ENCODE data around the gene NT5DC3.

The NT5DC3 gene

DNA sequence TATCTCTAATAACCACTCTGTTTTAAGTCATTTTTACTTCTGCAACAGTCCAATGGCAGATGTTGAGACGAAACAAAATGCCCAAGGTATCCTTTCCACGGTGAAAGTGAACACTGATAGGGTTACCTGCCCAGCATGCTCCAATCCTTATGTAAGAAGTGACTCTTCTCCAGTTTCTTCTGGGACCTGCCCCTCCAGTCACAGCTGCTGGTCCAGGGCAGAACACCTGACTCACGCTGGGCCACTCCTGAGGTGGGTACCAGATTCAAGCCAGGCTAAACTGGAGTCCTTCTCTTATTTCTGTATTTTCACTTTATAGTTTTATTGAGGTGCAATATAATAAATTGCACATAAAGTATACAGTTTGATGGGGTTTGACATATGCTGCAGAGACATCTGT lies 16.7 kb downstream of the NT5DC3 start:
- TF ChIP-seq, protein P1, sequence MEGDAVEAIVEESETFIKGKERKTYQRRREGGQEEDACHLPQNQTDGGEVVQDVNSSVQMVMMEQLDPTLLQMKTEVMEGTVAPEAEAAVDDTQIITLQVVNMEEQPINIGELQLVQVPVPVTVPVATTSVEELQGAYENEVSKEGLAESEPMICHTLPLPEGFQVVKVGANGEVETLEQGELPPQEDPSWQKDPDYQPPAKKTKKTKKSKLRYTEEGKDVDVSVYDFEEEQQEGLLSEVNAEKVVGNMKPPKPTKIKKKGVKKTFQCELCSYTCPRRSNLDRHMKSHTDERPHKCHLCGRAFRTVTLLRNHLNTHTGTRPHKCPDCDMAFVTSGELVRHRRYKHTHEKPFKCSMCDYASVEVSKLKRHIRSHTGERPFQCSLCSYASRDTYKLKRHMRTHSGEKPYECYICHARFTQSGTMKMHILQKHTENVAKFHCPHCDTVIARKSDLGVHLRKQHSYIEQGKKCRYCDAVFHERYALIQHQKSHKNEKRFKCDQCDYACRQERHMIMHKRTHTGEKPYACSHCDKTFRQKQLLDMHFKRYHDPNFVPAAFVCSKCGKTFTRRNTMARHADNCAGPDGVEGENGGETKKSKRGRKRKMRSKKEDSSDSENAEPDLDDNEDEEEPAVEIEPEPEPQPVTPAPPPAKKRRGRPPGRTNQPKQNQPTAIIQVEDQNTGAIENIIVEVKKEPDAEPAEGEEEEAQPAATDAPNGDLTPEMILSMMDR (IDR thresholded peaks at IDR 0.05; ENCODE audit: poor library complexity, severe bottlenecking): no peak
- DNase-seq (ENCODE audit: low spot score): no peak
- Histone ChIP-seq H3K36me3 (ENCODE audit: low read depth) (no peaks in the 10 kb centered on the region), H3K9me3 (ENCODE audit: severe bottlenecking) (no peaks in the 10 kb centered on the region), H3K4me1 (ENCODE audit: insufficient read depth, poor library complexity, severe bottlenecking) (peaks cover 10% of the 10 kb centered on the region), H3K27me3 (ENCODE audit: insufficient read depth, poor library complexity, severe bottlenecking) (no peaks in the 10 kb centered on the region), H3K4me3 (ENCODE audit: severe bottlenecking) (no peak overlapping the region), H3K27ac (ENCODE audit: poor library complexity, severe bottlenecking) (no peak overlapping the region)
- no peak for ATAC-seq (ENCODE audit: low read depth)

DNA sequence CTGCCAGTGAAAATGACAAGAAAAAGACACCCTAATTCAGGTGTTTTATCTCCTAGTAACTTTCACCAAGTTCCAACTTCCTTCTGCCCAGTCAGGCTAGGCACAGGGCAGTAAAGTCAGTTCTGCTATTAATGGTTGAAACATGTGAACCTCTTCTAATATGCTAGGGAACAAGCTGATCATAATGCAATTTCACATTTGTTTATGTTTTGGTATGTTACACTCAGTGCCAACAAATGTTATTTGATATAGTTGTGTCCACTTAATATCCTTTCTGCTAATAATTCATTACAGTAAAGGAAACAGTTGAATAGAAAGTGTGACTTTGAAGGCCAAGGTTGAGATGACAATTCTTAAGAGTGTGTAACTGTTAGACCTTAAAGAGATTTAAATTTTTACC lies 17.2 kb downstream of the NT5DC3 start:
- H3K4me3 ChIP-seq (ENCODE audit: severe bottlenecking): no peak overlapping the region
- no peak for ATAC-seq (ENCODE audit: low read depth)
- no peaks in the 10 kb centered on the region for H3K27me3 ChIP-seq (ENCODE audit: insufficient read depth, poor library complexity, severe bottlenecking)
- H3K4me1 ChIP-seq (ENCODE audit: insufficient read depth, poor library complexity, severe bottlenecking): peaks cover 9% of the 10 kb centered on the region
- no peaks in the 10 kb centered on the region for H3K9me3 ChIP-seq (ENCODE audit: severe bottlenecking)
- no peak for DNase-seq (ENCODE audit: low spot score)
- TF ChIP-seq, protein P1 (IDR thresholded peaks at IDR 0.05; ENCODE audit: poor library complexity, severe bottlenecking): no peak
- H3K27ac ChIP-seq (ENCODE audit: poor library complexity, severe bottlenecking): no peak overlapping the region
- no peaks in the 10 kb centered on the region for H3K36me3 ChIP-seq (ENCODE audit: low read depth)

DNA sequence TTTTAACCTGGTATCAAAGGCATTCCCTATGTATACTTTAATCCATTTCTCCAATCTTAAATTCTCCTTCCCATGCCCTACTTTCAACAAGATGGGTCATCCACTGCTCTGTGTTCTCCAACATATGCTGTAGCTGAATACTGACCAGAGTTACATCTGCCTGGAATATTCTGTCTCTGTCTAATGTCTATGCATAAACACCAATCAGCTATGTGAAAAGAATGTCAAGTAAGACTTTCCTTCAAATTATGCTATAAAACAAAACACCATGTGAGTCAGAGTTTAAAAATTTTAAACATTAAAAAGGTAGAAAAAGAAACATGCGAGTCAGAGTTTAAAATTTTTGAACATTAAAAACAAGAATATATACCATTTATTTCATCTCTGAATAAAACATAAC lies 19.3 kb downstream of the NT5DC3 start:
- no peak overlapping the region for H3K4me3 ChIP-seq (ENCODE audit: severe bottlenecking)
- DNase-seq (ENCODE audit: low spot score) (no peak), ATAC-seq (ENCODE audit: low read depth) (peak; percentile 79)
- no peaks in the 10 kb centered on the region for H3K9me3 ChIP-seq (ENCODE audit: severe bottlenecking)
- TF ChIP-seq, protein P1 (IDR thresholded peaks at IDR 0.05; ENCODE audit: poor library complexity, severe bottlenecking): no peak
- no peaks in the 10 kb centered on the region for H3K27me3 ChIP-seq (ENCODE audit: insufficient read depth, poor library complexity, severe bottlenecking)
- H3K36me3 ChIP-seq (ENCODE audit: low read depth): no peaks in the 10 kb centered on the region
- no peaks in the 10 kb centered on the region for H3K4me1 ChIP-seq (ENCODE audit: insufficient read depth, poor library complexity, severe bottlenecking)
- no peak overlapping the region for H3K27ac ChIP-seq (ENCODE audit: poor library complexity, severe bottlenecking)

DNA sequence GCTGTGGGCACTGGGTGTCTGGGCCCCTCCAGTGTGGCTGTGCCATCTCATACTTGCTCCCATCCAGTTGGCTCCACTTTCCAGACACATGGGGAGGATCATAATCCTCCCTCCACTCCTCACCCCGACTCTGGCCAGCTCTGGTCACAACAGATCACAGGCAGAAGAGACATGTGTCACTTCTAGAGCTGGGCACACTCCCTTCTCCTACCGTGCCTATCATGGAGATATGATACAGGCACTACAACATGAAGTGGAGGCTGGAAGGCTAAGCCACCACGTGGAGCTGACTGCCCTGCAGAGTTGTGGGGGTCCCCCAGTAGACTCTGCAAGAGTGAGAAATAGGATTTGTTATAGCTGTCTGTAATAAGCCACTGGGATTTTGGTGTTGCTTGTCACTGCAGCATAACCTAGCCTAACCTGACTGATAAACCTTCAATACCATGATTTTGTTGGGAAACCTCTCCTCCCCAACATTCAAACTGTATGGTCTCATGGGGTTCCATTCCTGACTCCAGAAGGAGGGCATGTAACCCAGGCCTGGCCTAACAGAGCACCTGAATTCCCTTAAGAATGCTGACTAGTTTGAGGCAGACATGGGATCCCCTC lies 20.0 kb downstream of the NT5DC3 start:
- TF ChIP-seq, protein P1 (IDR thresholded peaks at IDR 0.05; ENCODE audit: poor library complexity, severe bottlenecking): no peak
- Histone ChIP-seq H3K27ac (ENCODE audit: poor library complexity, severe bottlenecking) (no peak overlapping the region), H3K4me3 (ENCODE audit: severe bottlenecking) (no peak overlapping the region), H3K9me3 (ENCODE audit: severe bottlenecking) (no peaks in the 10 kb centered on the region), H3K36me3 (ENCODE audit: low read depth) (no peaks in the 10 kb centered on the region), H3K27me3 (ENCODE audit: insufficient read depth, poor library complexity, severe bottlenecking) (no peaks in the 10 kb centered on the region), H3K4me1 (ENCODE audit: insufficient read depth, poor library complexity, severe bottlenecking) (no peaks in the 10 kb centered on the region)
- ATAC-seq (ENCODE audit: low read depth): no peak
- no peak for DNase-seq (ENCODE audit: low spot score)

DNA sequence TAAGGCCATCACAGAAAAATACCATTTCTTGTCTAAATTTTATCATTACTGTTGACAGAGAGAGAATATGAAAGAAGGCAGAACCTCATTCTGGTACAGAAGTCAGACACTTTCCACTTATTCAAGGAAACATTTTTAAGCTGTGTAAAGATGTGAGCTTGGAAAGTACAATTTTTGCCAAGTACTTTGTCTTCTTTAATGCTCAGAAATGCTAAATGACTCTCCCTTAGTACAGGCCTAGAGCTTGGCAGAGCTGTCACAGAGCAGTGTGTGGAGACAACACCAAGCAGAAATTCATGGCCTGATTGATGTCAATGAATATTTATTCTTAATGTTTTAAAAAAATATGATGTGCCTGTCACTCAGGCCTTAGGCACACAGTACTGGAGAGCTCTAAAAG lies 20.7 kb downstream of the NT5DC3 start:
- Histone ChIP-seq H3K27ac (ENCODE audit: poor library complexity, severe bottlenecking) (no peak overlapping the region), H3K27me3 (ENCODE audit: insufficient read depth, poor library complexity, severe bottlenecking) (no peaks in the 10 kb centered on the region), H3K9me3 (ENCODE audit: severe bottlenecking) (no peaks in the 10 kb centered on the region), H3K36me3 (ENCODE audit: low read depth) (no peaks in the 10 kb centered on the region), H3K4me3 (ENCODE audit: severe bottlenecking) (no peak overlapping the region), H3K4me1 (ENCODE audit: insufficient read depth, poor library complexity, severe bottlenecking) (no peaks in the 10 kb centered on the region)
- no peak for ATAC-seq (ENCODE audit: low read depth)
- no peak for DNase-seq (ENCODE audit: low spot score)
- TF ChIP-seq, protein P1 (IDR thresholded peaks at IDR 0.05; ENCODE audit: poor library complexity, severe bottlenecking): no peak

Measured in RWPE2 (cell line).